GM12891 (cell line): Measurements from ENCODE around the gene INPPL1.

ENCODE experiments used
- DNase-seq: peaks from one replicate; pipeline ENCODE4 v3.0.0; 2011; ENCODE audit warnings: low spot score; ENCODE audit not compliant: insufficient read length
- FAIRE-seq: peaks from 2 replicates; lab custom pipeline; 2011; peaks lifted over from hg19 to GRCh38; lab: Jason Lieb, UNC
- PAX5 ChIP-seq: IDR thresholded peaks from 2 replicates; pipeline ENCODE4 v1.6.1; 2011; ENCODE audit warnings: low read length, moderate library complexity, mild to moderate bottlenecking; ENCODE audit not compliant: insufficient read depth, severe bottlenecking
- POLR2A ChIP-seq: IDR thresholded peaks from 2 replicates; pipeline ENCODE4 v1.6.1; 2011; ENCODE audit warnings: low read depth, low read length, control low read depth
- POLR2AphosphoS5 ChIP-seq: IDR thresholded peaks from 2 replicates; pipeline ENCODE4 v1.6.1; 2011; ENCODE audit warnings: low read depth, low read length, control low read depth
- POU2F2 ChIP-seq: IDR thresholded peaks from 2 replicates; pipeline ENCODE4 v1.6.1; 2011; ENCODE audit warnings: low read depth, mild to moderate bottlenecking, control low read depth, low read length, moderate library complexity
- SPI1 ChIP-seq: IDR thresholded peaks from 2 replicates; pipeline ENCODE4 v1.6.1; 2011; ENCODE audit warnings: low read depth, low read length, control low read depth
- TAF1 ChIP-seq: IDR thresholded peaks from 2 replicates; pipeline ENCODE4 v1.6.1; 2011; ENCODE audit warnings: low read depth, low read length, control low read depth

The INPPL1 gene

DNA sequence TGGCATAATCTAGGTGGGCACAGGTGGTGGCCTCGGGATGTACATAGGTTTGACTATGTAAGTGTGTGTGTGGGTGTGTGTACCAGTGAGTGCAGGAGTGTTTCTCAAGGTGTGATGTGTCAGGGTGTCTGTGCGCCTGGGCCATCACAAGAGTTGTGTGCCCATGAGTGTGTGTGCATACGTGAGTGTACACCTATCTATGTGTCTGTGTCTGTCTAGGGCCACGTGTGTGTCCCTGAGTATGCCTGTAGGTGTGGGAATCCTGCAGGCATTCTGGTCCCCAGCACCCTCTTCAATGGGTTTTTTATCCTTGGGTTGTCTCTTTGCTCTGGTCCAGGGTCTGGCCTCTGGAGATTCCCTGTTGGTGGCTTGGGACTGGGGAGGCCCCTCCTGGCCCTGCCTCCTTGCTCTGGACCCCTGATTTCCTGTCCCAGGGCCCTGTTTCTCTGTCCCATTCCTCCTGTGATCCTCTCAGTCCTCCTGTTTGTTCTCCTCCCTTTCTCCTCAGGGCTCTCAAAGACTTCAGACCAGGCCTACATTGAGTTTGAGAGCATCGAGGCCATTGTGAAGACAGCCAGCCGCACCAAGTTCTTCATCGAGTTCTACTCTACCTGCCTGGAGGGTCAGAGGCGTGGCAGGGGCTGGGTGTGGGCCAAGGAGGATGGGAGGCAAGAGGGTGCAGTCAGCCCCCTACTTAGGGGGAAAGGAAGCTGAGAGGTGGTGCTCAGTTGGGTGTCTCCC is 9.4 kb downstream of the INPPL1 start:
- FAIRE-seq, result no peak
- no peak for DNase-seq
- TF ChIP-seq SPI1, result no peak
- TF ChIP-seq POU2F2, result no peak
- TF ChIP-seq POLR2AphosphoS5, result no peak
- no peak for TF ChIP-seq PAX5
- no peak for TF ChIP-seq POLR2A

GRCh38 chr11:72234514-72234830 is 9.9 kb downstream of the INPPL1 start:
- DNase-seq (no peak), FAIRE-seq (no peak)
- TF ChIP-seq POLR2AphosphoS5 (no peak), POU2F2 (no peak), PAX5 (no peak), TAF1 (no peak), SPI1 (no peak), POLR2A (no peak)

- TF ChIP-seq POU2F2 (no peak), SPI1 (no peak), PAX5 (no peak)
- DNase-seq (no peak), FAIRE-seq (no peak)
Measured at GRCh38 chr11:72234920-72235319, 10.4 kb downstream of the INPPL1 start.

GRCh38 chr11:72235351-72236057 is 10.9 kb downstream of the INPPL1 start:
- FAIRE-seq, result no peak
- DNase-seq, result no peak
- no peak for TF ChIP-seq PAX5
- TF ChIP-seq POLR2A, result no peak
- TF ChIP-seq POU2F2, result no peak
- no peak for TF ChIP-seq POLR2AphosphoS5
- TF ChIP-seq SPI1, result no peak
- TF ChIP-seq TAF1, result no peak

DNA sequence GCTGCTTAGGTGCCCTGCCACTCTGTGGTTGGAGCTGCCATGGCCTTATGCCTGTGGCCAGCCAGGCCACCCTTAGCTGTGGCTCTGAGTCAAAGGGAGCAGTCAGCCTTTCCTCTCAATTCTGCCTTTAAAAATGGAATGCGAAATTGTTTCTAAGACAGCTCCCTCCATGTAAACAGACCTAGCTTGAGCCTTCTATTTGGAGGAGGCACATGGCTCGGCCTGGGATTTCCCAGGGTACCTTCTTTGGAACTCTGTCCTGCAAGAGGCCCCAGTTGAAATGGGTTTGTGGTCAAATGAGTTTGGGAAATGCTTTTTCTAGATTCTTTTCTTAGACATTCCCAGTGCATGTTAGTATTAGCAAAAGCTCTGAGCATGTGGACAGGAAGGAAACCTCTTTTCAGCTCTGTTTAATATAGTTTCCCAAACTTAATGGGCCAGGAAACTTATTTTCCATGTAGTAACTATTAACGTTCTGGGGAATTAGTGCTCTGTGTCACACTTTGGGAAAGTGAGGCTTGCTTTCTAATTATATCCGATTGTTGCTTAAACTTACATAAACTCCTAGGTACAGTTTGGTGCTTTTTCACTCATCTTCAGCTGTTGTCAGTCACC is 11.6 kb downstream of the INPPL1 start:
- DNase-seq (no peak), FAIRE-seq (no peak)
- TF ChIP-seq TAF1 (no peak), POU2F2 (no peak), POLR2AphosphoS5 (no peak), SPI1 (no peak), POLR2A (no peak)

GRCh38 chr11:72236774-72237111 is 12.2 kb downstream of the INPPL1 start:
- DNase-seq, result no peak
- TF ChIP-seq POU2F2 (no peak), TAF1 (no peak), POLR2AphosphoS5 (no peak), SPI1 (no peak), PAX5 (no peak), POLR2A (no peak)
- FAIRE-seq, result no peak

DNA sequence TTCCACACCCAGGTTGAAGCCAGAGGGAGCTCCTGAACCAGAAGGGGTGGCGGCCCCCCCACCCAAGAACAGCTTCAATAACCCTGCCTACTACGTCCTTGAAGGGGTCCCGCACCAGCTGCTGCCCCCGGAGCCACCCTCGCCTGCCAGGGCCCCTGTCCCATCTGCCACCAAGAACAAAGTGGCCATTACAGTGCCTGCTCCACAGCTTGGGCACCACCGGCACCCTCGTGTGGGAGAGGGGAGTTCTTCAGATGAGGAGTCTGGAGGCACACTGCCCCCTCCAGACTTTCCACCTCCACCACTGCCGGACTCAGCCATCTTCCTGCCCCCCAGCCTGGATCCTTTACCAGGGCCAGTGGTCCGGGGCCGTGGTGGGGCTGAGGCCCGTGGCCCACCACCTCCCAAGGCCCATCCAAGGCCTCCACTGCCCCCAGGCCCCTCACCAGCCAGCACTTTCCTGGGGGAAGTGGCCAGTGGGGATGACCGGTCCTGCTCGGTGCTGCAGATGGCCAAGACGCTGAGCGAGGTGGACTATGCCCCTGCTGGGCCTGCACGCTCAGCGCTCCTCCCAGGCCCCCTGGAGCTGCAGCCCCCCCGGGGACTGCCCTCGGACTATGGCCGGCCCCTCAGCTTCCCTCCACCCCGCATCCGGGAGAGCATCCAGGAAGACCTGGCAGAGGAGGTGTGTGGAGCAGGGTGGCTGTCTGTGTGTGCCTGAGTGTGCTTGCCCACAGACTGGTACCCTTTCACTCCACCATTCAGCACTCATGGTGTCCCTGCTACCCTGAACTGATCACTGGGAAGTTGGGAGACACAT is 12.8 kb downstream of the INPPL1 start:
- TF ChIP-seq POU2F2 (no peak), POLR2AphosphoS5 (no peak), TAF1 (no peak), POLR2A (no peak), PAX5 (no peak)
- FAIRE-seq (no peak), DNase-seq (no peak)

- DNase-seq (peak; percentile 97), FAIRE-seq (peak; percentile 66)
- TF ChIP-seq POU2F2, result no peak; the same call in 1 of the 2 replicates
- TF ChIP-seq POLR2A, result no peak
- no peak for TF ChIP-seq TAF1
Measured at GRCh38 chr11:72238040-72238450, 13.5 kb downstream of the INPPL1 start.

- no peak for TF ChIP-seq POLR2AphosphoS5
- DNase-seq (no peak), FAIRE-seq (no peak)
Measured at GRCh38 chr11:72238492-72239312, 14.1 kb downstream of the INPPL1 start.
